K562 (cell line): ENCODE measurements around the gene NAALAD2. TPM values are rescaled to one million over a fixed set of nuclear protein-coding genes. Genes with fewer than 3 reads are reported as not detected.

Experiments used
- ATAC-seq: fragments of 200-7000 bp; cut with Tn5 transposase; 3 replicates; pipeline ENCODE4 v1.9.1; 2020; ENCODE audit warnings: moderate library complexity
- BruUV-seq: library from RNA; stranded (reverse); fragments of 400-500 nt; replicated peaks from 2 replicates; lab custom pipeline; 2021; lab: Mats Ljungman, UMichigan
- CTCF ChIA-PET: fragments of 300-600 bp; formaldehyde crosslinking; extraction: SDS; loops from one replicate; lab custom pipeline; 2021; ENCODE audit warnings: low intra/inter-chr PET ratio; lab: Yijun Ruan, JAX
- POLR2A ChIA-PET: fragments of 300-600, 350-650 bp; sonication (Branson Sonifier 250); formaldehyde crosslinking; extraction: SDS; loops from one replicate; lab custom pipeline; 2021; ENCODE audit warnings: antibody characterized with exemption, inconsistent platforms; lab: Yijun Ruan, JAX
- DNase-seq, 4 experiments: peaks; one replicate each; pipeline versions ENCODE4 v3.0.0 to v3.0.0-alpha.2; 2011 to 2018; ENCODE audit warnings: low spot score in 3 of 4, mixed read lengths in 3 of 4; ENCODE audit errors: extremely low read depth in 1 of 4
- FAIRE-seq: peaks from 2 replicates; lab custom pipeline; 2011; peaks lifted over from hg19 to GRCh38; lab: Jason Lieb, UNC
- H2AFZ ChIP-seq: 2 replicates; pipeline ENCODE4 v1.6.0; 2011; ENCODE audit warnings: low read depth, low read length, control low read depth, inconsistent platforms
- H3K27ac ChIP-seq: fragments of 200-600 bp; 3 replicates; pipeline ENCODE4 v1.8.0; 2011; ENCODE audit warnings: low read depth, mild to moderate bottlenecking, control low read depth, inconsistent platforms, low read length, moderate library complexity, mixed read lengths; ENCODE audit errors: extremely low read depth
- H3K27me3 ChIP-seq, 2 experiments: fragments of 300-600 bp in 1 of 2; 2 replicates in 1 of 2; 3 replicates in 1 of 2; pipeline versions ENCODE4 v1.6.0 to v1.8.0; 2011; ENCODE audit warnings: inconsistent platforms in 2 of 2, low read length in 2 of 2, mild to moderate bottlenecking in 1 of 2, mixed read lengths in 1 of 2, moderate library complexity in 1 of 2; ENCODE audit not compliant: control insufficient read depth in 2 of 2, insufficient read depth in 2 of 2
- H3K36me3 ChIP-seq: fragments of 300-600 bp; 3 replicates; pipeline ENCODE4 v1.8.0; 2011; ENCODE audit warnings: mild to moderate bottlenecking, low read length, inconsistent platforms; ENCODE audit not compliant: control insufficient read depth, insufficient read depth
- H3K4me1 ChIP-seq, 2 experiments: fragments of 200-600 bp in 1 of 2; replicated peaks in 1 of 2; 2 replicates in 1 of 2; 3 replicates in 1 of 2; pipeline versions ENCODE4 v1.5.1 to v1.8.0; 2011; ENCODE audit warnings: inconsistent platforms in 2 of 2, low read length in 2 of 2, mild to moderate bottlenecking in 1 of 2, mixed read lengths in 1 of 2, moderate library complexity in 1 of 2; ENCODE audit not compliant: control insufficient read depth in 2 of 2, insufficient read depth in 2 of 2
- H3K4me2 ChIP-seq: 2 replicates; pipeline ENCODE4 v1.6.1; 2011; ENCODE audit warnings: low read length, control low read depth, inconsistent platforms, mixed read lengths; ENCODE audit not compliant: insufficient read depth
- H3K4me3 ChIP-seq: fragments of 200-600 bp; sonication (generic), shearing (Covaris generic); 2 replicates; pipeline ENCODE4 v1.5.1; 2016; ENCODE audit warnings: control low read depth, inconsistent platforms
- H3K79me2 ChIP-seq: fragments of 200-600 bp; 3 replicates; pipeline ENCODE4 v1.8.0; 2011; ENCODE audit warnings: low read length, inconsistent platforms; ENCODE audit not compliant: control insufficient read depth, insufficient read depth
- H3K9ac ChIP-seq, 2 experiments: 2 replicates each; pipeline versions ENCODE4 v1.6.0 to v1.6.1; 2011; ENCODE audit warnings: low read depth in 2 of 2, low read length in 2 of 2, control low read depth in 1 of 2, inconsistent platforms in 1 of 2, mild to moderate bottlenecking in 1 of 2, mixed read lengths in 1 of 2; ENCODE audit not compliant: insufficient read depth in 1 of 2
- H3K9me1 ChIP-seq: one replicate; pipeline ENCODE4 v1.6.0; 2011; ENCODE audit warnings: inconsistent platforms, mild to moderate bottlenecking, low read length, moderate library complexity; ENCODE audit not compliant: control insufficient read depth, insufficient read depth
- H3K9me3 ChIP-seq: replicated peaks from 2 replicates; pipeline ENCODE4 v1.5.1; 2011; ENCODE audit warnings: low read depth, low read length, inconsistent platforms; ENCODE audit not compliant: control insufficient read depth, insufficient read depth
- H4K20me1 ChIP-seq: replicated peaks from 2 replicates; pipeline ENCODE4 v1.6.1; 2011; ENCODE audit warnings: low read length, inconsistent platforms, mixed read lengths; ENCODE audit not compliant: control insufficient read depth, insufficient read depth
- CBFB ChIP-seq: sonication (generic); formaldehyde crosslinking; IDR thresholded peaks from 2 replicates; pipeline ENCODE4 v1.4.0; 2020; ENCODE audit warnings: mild to moderate bottlenecking, missing genetic modification reagents
- EGR1 ChIP-seq: fragments of 450-650 bp; conservative IDR thresholded peaks from 2 replicates; pipeline ENCODE4 v1.6.1; 2017; ENCODE audit warnings: mild to moderate bottlenecking
- PBX2 ChIP-seq, 2 experiments: IDR thresholded peaks in 1 of 2; conservative IDR thresholded peaks in 1 of 2; 2 replicates each; pipeline ENCODE4 v1.6.1; 2016; ENCODE audit warnings: low read depth in 2 of 2, mild to moderate bottlenecking in 1 of 2, missing compliant biosample characterization in 1 of 2, missing genetic modification characterization in 1 of 2, moderate library complexity in 1 of 2
- RB1 ChIP-seq: fragments of 450-650 bp; IDR thresholded peaks from 2 replicates; pipeline ENCODE4 v1.6.1; 2017; ENCODE audit warnings: low read depth, mild to moderate bottlenecking
- ZNF175 ChIP-seq: fragments of 200-800 bp; sonication (Bioruptor generic); IDR thresholded peaks from 2 replicates; pipeline ENCODE4 v1.6.1; 2016; ENCODE audit warnings: low read depth, mild to moderate bottlenecking, missing genetic modification characterization, missing compliant biosample characterization
- ZNF311 ChIP-seq: fragments of 250-450 bp; sonication (Bioruptor Pico); IDR thresholded peaks from 2 replicates; pipeline ENCODE4 v1.4.0; 2020; ENCODE audit warnings: mild to moderate bottlenecking, moderate library complexity
- WGBS: fragments of 100-300 bp; shearing (Covaris generic); methylation state at CpG from one replicate; pipeline ENCODE4 v1.1.6; 2016; ENCODE audit warnings: low coverage, mixed read lengths; ENCODE audit not compliant: insufficient coverage; ENCODE audit errors: missing lambda C conversion rate; 5-methylcytosine and 5-hydroxymethylcytosine counted together
- in situ Hi-C: fragments of 300-500 bp; cut with MboI; formaldehyde crosslinking; loops from 4 replicates; pipeline ENCODE4 v1.15.0; 2018; ENCODE audit warnings: inconsistent platforms, mixed read lengths
- intact Hi-C: fragments of 100-400 bp; cut with micrococcal nuclease; formaldehyde crosslinking; loops from 2 replicates; pipeline ENCODE4 v1.14.2; 2022
- polyA plus RNA-seq, 8 experiments: library from polyadenylated mRNA; depleted of rRNA in 4 of 8; stranded (reverse) in 5 of 8; unstranded in 3 of 8; fragments of >200 nt; fragmentation: Nextera tagmentation in 2 of 8; fragmentation: Illumina TruSeq in 1 of 8; extraction: Ambion mirVana in 2 of 8; extraction: Trizol in 1 of 8; gene quantifications; 2 replicates each; pipeline versions ENCODE4 v1.2.1 to v1.2.3, GENCODE V29; 2011 to 2014; ENCODE audit warnings: inconsistent platforms in 1 of 8, missing spikeins in 1 of 8
- total RNA-seq, 7 experiments: library from RNA; depleted of rRNA in 6 of 7; stranded (reverse); fragments of >200 nt in 6 of 7; fragmentation: Illumina TruSeq in 2 of 7; extraction: Trizol in 2 of 7; gene quantifications; 2 replicates each; pipeline versions ENCODE4 v1.2.1 to v1.2.3, GENCODE V29; 2011 to 2021; ENCODE audit warnings: low replicate concordance in 1 of 7

The NAALAD2 gene
- total and polyA plus RNA-seq, 9 of the 15 experiments (the other 6 are each of a cell fraction or from before 2014, with no cell fraction given), result 0.05 to 0.24 (median 0.12) TPM

- peak overlapping the region; percentile 35; the same call in 1 of the 2 replicates for H3K4me2 ChIP-seq
- no peaks in the 10 kb centered on the region for H3K36me3 ChIP-seq
- no TSS peak for BruUV-seq
- H3K9me3 ChIP-seq, result no peaks in the 10 kb centered on the region
- POLR2A ChIA-PET, result no interaction called here
- H3K27me3 ChIP-seq, result no peaks in the 10 kb centered on the region
- no peak overlapping the region for H3K9ac ChIP-seq
- in situ Hi-C loops, result no loop called here
- H3K4me3 ChIP-seq, result no peak overlapping the region
- ATAC-seq, result no peak
- H3K4me1 ChIP-seq, result peaks cover 0 to 6% of the 10 kb centered on the region in 2 experiments; a peak in 2 of 5 replicates
- no peaks in the 10 kb centered on the region for H3K9me1 ChIP-seq
- WGBS, result 3% methylated on average over 5 of the region's 5 CpGs
- no peak overlapping the region for H3K27ac ChIP-seq
- no peak for DNase-seq
- H3K79me2 ChIP-seq, result no peaks in the 10 kb centered on the region
- TF ChIP-seq RB1, result no peak
- no peak for TF ChIP-seq ZNF311 (CRISPR knock-in tag)
- TF ChIP-seq ZNF175 (CRISPR knock-in tag), result no peak
- TF ChIP-seq PBX2 (CRISPR knock-in tag; IDR thresholded peaks at IDR 0.05; ENCODE audit: low read depth), result no peak
- no peak for TF ChIP-seq PBX2 (tag; conservative IDR thresholded peaks at IDR 0.05; ENCODE audit: low read depth)
- no peak for TF ChIP-seq CBFB
- no peak for TF ChIP-seq EGR1
- TF ChIP-seq, all 486 proteins: peak for 0
- CTCF ChIA-PET, result no interaction called here
- no peaks in the 10 kb centered on the region for H4K20me1 ChIP-seq
- intact Hi-C loops, result no loop called here
- H2AFZ ChIP-seq, result 0 out of 2 replicates have a peak overlapping the region, but pooled peaks have one; percentile 51
- no peak for FAIRE-seq
These were observed 553 bp downstream of the NAALAD2 start for GRCh38 chr11:90135016-90135415.
